ENCODE data around the gene FGF2.

The FGF2 gene

GRCh38 chr4:122896270-122896669 is 69.6 kb downstream of the FGF2 start:
- no peak for DNase-seq

GRCh38 chr4:122898370-122899150 is 71.9 kb downstream of the FGF2 start:
- no peak for DNase-seq

GRCh38 chr4:122899682-122900081 is 73.1 kb downstream of the FGF2 start:
- DNase-seq, result no peak

- DNase-seq, result no peak
Measured at GRCh38 chr4:122900314-122900713, 73.7 kb downstream of the FGF2 start.

- no peak for DNase-seq
Measured at GRCh38 chr4:122901247-122902010, 74.8 kb downstream of the FGF2 start.

- DNase-seq, result no peak
Measured at GRCh38 chr4:122903766-122904288, 77.2 kb downstream of the FGF2 start.

- DNase-seq, result no peak
Measured at GRCh38 chr4:122906859-122907305, 80.3 kb downstream of the FGF2 start.

GRCh38 chr4:122908223-122908622 is 81.6 kb downstream of the FGF2 start:
- no peak for DNase-seq

GRCh38 chr4:122909683-122910082 is 83.1 kb downstream of the FGF2 start:
- no peak for DNase-seq

GRCh38 chr4:122911588-122911987 is 85.0 kb downstream of the FGF2 start:
- no peak for DNase-seq

GRCh38 chr4:122912810-122913575 is 86.4 kb downstream of the FGF2 start:
- DNase-seq, result no peak

- peak; percentile 71 for DNase-seq
Measured at GRCh38 chr4:122914292-122914904, 87.8 kb downstream of the FGF2 start.

GRCh38 chr4:122914938-122915337 is 88.3 kb downstream of the FGF2 start:
- no peak for DNase-seq

- DNase-seq, result no peak
Measured at GRCh38 chr4:122917731-122918130, 91.1 kb downstream of the FGF2 start.

- no peak for DNase-seq
Measured at GRCh38 chr4:122920473-122920872, 93.8 kb downstream of the FGF2 start.

- DNase-seq, result no peak
Measured at GRCh38 chr4:122921300-122921699, 94.7 kb downstream of the FGF2 start.

GRCh38 chr4:122921971-122922876 is 95.6 kb downstream of the FGF2 start, which contains the start of gene NUDT6:
Gene NUDT6, minus strand, starts transcription at chr4:122922597. Its CDS starts 25 bp downstream, at chr4:122922572.
- peak; percentile 88 for DNase-seq

- peak; percentile 97 for DNase-seq
Measured at GRCh38 chr4:122922877-122923511, 96.4 kb downstream of the FGF2 start.

- DNase-seq, result no peak
Measured at GRCh38 chr4:122928930-122929329, 102.3 kb downstream of the FGF2 start.

- DNase-seq, result peak; percentile 59
Measured at GRCh38 chr4:122930862-122931261, 104.2 kb downstream of the FGF2 start.

- no peak for DNase-seq
Measured at GRCh38 chr4:122932763-122933162, 106.1 kb downstream of the FGF2 start.

Data from hematopoietic multipotent progenitor cell treated with erythropoietin and hydrocortisone succinate and interleukin-3 and kit ligand, for 4 days (in vitro differentiated cells).